Effector CD8-positive, alpha-beta T cell (primary cell): ENCODE measurements around the gene MPV17L.
"Not testable (repeated sequence)": the region's sequence is repeated elsewhere in the genome, so short reads cannot be mapped to it uniquely, and the experiment has no call there.

ENCODE experiments used
- DNase-seq: peaks from one replicate; lab custom pipeline; 2025; lab: John Stamatoyannopoulos, UW

MPV17L gene

DNA sequence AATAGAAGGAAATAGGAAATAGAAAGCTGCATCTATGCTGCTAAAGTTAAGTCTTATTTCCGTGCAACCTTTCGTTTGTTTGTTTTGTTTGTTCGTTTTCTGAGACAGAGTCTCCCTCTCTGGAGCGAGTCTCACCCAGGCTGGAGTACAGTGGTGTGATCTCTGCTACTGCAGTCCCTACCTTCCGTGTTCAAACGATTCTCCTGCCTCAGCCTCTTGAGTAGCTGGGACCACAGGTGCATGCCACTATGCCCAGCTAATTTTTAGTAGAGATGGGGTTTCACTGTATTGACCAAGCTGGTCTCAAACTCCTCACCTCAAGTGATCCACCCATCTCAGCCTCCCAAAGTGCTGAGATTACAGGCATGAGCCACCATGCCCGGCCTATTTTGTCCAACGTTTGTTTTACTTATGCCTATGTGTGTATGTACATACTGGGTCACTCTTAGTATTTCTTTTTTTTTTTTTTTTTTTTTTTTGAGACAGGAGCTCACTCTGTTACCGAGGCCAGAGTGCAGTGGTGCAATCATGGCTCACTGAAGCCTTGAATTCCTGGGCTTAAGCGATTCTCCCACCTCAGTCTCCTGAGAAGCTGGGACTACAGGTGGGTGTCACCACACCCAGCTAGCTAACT, 55.7 kb downstream of the MPV17L start:
- DNase-seq, result no peak

DNA sequence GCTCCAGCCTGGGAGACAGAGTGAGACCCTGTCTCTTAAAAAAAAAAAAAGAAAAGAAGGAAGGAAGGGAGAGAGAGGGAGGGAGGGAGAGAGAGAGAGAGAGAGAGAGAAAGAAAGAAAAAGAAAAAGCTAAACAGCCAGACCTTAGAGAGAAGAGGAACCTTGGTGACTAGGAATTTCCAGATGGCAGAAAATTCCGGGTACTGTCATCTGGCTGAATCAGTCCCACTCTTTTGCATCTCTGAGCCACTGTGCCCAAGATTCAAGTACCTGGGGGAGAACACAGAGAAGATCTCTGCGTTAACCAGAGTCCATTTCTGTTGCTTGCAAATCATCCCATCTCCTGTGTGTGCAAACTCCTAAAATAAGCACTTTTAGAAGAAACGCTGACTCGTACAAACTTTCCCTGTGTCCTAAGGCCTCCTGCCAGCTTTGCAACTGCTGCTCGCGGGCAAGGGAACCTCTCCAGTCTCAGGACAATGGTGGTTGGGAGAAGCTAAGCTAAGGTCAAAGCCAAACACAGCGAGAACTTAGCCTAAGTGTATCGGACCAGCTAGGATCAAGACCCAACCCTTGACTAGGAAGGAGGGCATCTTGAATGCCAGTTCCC, 56.8 kb downstream of the MPV17L start:
- no peak for DNase-seq

DNA sequence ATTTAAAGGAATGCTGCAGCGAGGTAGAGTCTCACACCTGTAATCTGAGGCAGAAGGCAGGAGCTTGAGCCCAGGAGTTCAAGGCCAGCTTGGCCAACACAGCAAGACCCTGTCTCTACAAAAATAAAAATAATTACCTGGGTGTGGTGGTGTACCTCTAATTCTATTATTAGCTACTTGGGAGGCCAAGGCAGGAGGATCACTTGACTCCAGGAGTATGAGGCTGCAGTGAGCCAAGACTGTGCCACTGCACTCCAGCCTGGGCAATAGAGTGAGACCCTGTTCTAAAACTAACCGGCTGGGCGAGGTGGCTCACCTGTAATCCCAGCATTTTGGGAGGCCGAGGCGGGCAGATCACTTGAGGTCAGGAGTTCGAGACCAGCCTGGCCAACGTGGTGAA, 57.7 kb downstream of the MPV17L start:
- DNase-seq, result not testable (repeated sequence)

DNA sequence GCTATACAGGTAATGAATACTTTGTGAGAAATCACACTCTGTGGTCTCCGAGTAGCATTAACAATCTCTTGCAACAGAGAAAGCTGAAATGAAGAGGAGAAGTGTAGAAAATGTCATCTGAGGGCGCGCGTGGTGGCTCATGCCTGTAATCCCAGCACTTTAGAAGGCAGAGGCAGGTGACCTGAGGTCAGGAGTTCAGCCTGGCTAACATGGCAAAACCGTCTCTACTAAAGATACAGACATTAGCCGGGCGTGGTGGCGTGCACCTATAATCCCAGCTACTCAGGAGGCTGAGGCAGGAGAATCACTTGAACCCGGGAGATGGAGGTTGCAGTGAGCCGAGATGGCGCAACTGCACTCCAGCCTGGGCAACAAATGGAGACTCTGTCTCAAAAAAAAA, 59.4 kb downstream of the MPV17L start:
- not testable (repeated sequence) for DNase-seq

DNA sequence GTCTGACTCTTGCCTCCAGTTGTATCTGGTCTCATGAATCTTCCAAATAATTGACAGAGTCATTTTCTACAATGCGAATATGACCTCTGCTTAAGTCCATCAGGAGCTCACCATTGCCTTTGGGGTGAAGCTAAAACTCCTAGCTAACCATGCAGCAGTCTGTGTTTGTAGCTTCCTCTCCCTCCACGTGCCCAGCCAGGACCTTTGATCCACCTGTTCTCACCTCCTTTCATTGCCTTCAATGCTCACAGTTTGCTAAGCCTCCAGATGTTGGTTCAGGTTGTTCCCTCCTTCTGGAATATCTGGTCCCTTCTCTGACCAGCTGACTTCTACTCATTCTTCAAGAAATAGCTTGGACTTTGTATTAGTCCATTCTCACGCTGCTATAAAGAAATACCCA, 61.8 kb downstream of the MPV17L start:
- DNase-seq, result no peak

DNA sequence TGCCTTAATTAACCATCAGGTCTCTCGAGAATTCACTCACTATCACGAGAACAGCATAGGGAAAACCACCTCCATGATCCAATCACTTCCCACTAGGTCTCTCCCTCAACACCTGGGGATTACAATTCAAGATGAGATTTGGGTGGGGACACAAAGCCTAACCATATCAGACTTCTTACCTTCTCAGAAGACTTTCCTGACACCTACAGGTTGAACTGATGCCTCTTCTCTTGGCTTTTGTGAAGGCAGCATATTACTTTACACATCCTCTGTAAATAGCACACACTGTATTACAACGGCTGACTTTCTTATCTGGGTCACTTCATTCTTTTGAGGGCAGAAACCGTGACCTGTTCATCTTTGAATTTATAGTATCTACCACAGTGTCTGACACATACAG, 62.4 kb downstream of the MPV17L start:
- DNase-seq, result no peak

DNA sequence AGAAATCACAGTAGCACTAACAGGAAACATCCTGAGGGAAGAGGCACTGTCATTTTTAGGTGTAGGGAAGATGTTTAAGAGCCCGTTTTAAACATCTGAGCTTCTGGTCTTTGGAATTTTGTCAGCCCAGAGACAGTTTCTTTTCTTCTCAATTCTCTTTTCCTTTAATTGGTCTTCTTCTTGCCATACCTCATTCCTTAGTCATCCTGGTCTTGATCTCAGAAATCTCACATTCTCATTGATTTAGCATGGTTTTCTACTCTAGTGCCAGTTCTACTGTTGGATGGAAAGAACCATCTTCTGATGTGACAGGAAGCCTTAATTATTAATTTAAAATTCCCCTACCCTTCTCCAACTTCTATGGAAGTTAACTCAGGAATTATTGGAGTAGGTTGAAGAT, 64.2 kb downstream of the MPV17L start:
- no peak for DNase-seq

DNA sequence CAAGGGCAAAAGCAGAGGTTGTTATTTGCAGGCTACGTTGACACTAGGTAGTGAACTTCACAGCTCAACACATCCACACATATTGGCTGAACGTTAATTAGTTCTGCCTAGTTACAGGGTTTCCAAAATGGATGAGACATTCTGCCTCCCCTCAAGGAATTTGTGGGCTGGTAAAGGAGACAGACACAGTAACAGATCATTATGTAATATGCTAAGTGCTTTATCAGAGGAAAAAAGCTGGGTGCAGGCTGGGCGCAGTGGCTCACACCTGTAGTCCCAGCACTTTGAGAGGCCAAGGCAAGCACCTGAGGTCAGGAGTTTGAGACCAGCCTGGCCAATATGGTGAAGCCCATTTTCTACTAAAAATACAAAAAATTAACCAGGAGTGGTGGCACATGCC, 65.0 kb downstream of the MPV17L start:
- no peak for DNase-seq

DNA sequence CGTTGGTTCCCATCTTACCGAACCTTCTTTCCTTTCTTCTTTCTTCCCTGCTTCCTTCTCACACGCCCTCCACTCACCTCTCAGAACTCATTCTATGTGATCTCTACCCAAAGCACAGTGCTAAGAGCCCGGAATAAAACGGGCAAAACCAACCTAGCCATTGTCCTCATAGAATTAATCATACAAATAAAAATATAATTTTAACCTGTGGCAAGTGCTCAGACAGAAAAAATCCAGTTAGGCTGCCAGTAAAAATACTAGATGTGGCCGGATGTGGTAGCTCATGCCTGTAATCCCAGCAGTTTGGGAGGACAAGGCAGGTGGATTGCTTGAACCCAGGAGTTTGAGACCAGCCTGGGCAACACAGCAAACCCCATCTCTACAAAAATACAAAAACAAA, 65.8 kb downstream of the MPV17L start:
- no peak for DNase-seq
